Putamen (tissue), 1 donor: ENCODE data around the gene ANP32A.
A peak's percentile ranks its signal among the peaks of the same experiment; 100 is the strongest.
"Not testable (repeated sequence)": the region's sequence is repeated elsewhere in the genome, so short reads cannot be mapped to it uniquely, and the experiment has no call there.

ENCODE experiments used
- DNase-seq: peaks from one replicate; pipeline ENCODE4 v3.0.0-alpha.2; 2016; ENCODE audit warnings: low spot score

Gene ANP32A

DNA sequence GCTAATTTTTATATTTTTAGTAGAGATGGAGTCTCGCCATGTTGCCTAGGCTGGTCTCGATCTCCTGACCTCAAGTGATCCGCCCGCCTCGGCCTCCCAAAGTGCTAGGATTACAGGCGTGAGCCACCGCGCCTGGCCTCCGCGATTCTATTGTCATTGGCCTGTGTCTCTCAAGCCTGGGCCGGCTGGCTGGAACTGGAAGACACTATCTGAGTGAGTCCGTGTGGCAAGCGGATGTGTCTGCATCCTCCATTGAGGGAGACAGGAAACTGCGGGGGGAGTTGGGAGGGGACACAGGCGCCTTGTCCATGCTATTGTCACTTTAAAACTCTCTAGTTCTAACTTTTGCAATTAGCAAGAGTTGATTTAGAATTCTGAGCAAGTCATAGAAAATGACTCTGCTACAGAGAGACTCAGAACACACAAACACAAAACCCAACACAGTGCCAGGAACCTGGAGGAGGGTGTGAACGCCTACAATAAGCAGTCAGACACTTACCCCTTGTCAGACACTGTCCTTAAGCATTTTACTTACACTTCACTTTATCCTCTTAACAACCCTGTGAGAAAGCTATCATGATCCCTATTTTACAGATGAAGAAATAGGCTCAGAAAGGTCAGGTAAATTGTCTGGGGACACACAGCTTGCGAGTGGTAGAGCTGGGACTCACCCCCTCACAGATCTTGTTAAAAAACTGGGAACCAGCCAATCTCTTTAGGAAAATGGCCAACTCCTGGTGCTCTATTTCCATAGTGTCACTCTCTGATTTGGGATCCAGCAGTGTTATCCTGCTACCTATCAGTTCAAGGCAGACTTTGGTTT lies 38.7 kb downstream of the ANP32A start:
- no peak for DNase-seq

DNA sequence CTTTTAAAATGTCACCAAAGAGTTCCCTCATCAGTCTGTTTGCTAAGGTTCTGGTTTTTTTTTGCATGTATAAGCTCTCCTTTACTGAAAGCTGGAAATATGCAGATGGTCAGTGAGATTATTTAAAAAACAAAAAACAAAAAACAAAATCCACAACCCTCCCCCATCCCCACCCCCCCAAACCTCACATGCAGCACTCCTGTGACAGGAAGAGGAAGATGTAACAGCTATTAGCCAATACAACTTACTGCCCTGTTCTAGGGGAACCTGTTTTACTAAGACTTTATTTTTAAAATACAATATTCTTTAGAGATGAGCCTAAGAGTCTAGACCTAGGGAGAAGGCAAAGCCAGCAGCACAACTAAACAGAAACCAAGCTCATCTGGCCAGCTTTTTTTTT lies 39.5 kb downstream of the ANP32A start:
- no peak for DNase-seq

DNA sequence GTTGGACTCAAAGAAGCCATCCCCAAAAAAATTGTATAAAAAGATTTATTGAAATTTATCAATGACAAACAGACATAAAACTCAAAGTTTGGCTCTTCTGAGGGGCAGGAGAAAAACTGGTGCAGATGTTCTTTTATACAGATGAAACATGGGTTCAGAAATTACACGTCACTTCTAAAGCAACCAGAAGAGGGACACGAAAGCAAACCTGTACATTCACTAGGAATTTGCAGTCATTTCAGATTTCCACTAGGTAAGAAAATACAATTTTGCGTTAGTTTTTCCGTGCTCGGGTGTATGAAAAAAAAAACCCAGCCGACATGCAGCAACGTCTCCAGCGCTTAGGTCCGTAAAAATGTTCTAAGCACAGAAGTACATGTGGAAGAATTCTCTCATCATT lies 41.8 kb downstream of the ANP32A start:
- no peak for DNase-seq

DNA sequence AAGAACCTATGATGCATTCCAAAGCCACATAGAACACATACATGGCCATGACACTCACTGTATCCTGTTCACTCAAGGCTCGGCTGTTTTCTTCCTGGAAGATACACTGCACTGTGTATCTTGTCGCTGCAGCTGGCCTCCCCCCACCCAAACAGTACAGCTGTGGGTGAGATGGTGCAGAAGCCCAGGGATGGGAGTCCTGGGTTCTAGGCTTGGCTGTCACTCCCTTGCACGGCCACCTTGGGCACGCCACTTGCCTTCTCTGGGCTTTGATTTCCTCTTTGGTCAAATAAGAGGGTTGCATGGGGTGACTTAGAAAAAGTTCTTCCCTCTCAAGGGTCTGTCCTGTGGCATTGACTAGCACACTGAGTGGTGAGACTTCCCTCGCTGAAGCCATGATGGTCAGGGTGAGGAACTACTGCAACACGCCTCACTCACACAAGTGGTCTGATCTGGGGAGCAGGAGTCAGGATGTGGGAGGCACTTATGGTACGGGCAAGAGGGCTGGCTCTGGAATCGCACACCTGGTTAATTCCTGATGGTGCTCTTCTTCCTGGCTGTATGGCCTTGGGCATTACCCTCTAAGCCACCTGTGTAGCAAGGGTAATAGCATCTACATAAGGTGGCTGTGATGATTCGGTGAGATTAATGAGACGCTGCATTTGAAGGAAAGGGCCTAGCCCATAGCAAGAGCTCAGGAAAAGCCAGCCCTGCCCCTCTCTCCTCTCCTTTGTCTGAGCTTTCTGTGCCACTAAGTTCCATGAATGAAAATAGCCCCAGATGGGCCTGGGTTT lies 44.0 kb downstream of the ANP32A start:
- DNase-seq = no peak

DNA sequence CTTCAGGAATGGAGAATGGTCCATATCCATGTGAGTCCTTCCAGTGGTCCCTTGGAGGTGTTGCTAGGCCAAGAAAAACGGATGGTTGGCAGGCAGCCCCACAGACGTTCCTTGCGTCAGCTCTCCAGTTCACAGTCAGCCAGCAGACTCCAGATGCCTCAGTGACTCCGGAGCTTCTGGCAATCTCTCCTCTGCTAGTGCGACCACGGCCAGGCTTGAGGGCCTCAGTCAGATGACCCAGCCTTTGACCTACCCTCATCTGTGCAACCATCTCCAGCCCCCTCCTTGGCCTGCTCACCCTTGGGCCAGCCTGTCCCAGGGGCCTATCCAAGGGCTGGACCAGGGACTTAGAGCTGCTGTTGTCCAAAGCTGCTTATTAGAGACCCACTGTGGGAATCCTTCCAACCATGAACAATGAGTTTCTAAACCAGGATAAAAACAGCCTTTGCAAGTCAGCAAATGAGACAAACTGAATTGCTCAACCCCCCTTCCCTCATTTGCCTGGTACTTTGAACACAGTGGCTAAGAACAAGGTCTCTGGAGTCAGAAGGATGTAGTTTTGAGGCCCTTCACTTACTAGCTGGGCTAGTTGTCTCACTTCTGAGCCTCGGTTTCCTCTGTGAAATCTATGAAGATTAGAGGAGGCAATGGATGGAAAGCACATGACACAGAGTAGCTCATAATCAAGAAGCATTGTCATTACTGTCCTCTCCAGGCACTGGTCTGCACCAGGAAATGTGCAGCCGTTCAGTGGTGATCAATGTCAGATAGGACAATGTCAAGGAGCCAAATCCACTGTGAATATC lies 44.8 kb downstream of the ANP32A start:
- DNase-seq = peak; percentile 68

DNA sequence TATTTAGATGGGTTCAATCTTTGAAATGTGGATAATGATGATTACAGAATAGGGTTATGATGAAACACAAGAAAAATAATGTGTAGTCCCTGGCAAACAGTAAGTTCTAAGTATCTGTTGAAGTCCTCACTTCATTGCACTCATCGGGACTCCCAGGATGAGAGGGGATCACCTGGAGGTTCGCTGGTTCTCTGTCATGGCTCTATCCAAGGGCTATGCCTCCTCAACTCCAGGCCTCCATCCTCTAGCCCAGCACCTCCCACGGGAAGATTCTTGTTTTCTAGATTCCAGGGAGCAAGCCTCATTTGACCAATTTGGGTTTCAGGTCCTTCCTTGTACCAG lies 45.5 kb downstream of the ANP32A start:
- no peak for DNase-seq

DNA sequence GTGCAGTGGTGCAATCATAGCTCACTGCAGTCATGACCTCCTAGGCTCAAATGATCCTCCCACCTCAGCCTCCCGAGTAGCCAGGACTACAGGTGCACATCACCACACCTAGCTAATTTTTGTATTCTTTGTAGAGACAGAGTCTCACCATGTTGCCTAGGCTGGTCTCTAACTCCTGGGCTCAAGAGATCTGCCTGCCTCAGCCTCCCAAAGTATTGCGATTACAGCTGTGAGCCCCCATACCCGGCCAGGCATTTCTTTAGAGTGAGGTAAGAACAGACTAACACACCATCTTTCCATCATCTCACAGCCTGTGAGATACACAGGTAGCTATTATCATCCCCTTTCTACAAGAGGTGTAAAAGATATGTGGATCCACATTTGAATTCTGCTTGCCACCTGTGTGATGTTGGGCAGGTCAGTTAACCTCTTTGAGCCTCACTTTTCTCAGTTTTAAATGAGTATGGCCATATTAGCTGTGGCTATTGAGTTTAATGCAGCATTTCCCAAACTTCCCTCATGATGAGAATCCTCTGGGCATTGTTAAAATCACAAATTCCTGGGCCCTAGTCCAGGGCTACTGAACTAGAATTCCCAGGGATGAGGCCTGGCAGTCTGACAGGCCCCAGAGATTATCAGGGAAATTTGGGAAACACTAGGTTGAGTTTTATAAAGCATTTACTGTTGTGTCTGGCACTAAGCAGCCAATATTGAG lies 46.0 kb downstream of the ANP32A start:
- no peak for DNase-seq

DNA sequence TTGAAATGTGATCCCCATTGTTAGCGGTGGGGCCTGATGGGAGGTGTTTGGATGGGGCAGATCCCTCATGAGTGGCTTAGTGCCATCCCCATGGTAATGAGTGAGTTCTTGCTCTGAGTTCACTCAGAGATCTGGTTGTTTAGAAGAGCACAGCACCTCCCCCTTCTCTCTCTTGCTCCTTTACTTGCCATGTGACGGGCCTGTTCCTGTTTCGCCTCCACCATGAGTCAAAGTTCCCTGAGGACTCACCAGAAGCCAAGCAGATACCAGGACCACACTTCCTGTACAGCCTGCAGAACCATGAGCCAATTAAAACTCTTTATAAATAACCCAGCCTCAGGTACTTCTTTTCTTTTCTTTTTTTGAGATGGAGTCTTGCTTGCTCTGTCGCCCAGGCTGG lies 46.6 kb downstream of the ANP32A start:
- no peak for DNase-seq

DNA sequence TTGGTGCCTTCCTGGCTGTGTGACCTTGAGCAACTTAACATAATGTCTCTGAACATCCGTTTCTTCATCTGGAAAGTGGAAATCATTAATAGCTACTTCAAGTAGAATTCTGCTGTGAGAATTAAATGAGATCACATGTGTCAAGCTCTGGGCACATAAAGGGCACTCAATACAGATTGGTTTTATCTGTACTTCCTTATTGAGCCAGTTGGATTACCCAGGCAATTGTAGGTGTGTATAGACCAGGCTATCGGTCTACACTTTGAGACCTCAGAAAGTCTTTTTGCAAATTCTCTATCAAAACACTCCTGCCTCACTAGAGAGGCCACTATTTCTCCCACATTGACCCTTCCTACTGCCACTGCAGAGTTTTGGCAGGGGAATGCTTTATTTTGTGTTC lies 47.7 kb downstream of the ANP32A start:
- DNase-seq = no peak

DNA sequence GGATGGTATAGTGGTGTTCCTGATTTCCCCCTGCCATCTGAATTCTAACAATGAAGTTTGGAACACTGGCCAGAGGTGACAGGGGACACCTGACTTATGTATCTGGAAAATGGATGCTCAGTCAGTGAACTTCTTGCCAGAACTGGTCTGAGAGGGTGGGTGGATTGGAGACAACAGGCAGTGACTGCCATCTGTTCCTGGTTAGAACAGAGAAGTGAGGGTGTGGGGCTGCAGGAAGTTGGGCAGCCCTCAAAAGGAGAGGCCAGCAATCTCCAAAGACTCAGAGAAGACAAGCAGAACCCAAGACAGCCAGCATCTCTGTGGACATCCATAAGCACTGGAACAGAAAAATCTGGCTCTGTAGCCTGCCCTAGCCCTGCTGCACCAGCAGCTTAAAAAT lies 50.5 kb downstream of the ANP32A start:
- DNase-seq = no peak

DNA sequence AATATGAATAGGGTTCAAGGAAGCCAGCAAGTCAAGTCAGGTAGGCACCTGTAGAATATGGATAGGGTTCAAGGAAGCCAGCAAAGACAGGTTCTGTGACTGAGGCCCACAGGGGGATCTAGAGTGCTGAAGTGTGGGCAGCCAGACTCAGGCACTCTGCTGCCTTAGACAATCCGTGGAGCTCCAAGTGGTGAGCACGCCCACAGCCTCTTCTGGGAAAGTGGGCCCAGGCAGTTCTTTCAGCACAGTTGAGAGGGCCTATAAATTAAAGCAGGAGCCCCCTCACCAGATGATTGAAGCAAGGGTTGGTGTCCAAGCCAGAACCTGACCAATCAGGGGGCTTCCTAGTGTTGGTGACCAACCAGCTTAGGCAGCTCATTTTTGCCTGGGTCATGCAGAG lies 51.0 kb downstream of the ANP32A start:
- no peak for DNase-seq

DNA sequence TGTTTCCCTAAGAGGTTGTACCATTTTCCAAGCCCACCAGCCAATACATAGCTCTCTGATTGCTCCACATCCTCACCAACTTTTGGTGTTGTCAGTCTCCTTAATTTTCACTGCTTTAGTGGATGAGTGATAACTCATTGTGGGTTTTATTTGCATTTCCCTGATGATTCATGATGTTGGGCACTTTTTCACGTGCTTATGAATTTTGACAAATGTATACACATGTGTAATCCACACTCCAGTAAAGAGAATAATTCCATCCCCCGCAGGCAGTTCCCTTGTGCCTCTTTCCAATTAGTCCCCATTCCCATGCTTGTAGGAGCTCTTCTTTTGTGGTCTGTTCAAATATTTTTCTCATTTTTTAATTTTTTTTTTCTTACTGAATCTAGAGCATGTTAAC lies 52.4 kb downstream of the ANP32A start:
- DNase-seq = no peak

DNA sequence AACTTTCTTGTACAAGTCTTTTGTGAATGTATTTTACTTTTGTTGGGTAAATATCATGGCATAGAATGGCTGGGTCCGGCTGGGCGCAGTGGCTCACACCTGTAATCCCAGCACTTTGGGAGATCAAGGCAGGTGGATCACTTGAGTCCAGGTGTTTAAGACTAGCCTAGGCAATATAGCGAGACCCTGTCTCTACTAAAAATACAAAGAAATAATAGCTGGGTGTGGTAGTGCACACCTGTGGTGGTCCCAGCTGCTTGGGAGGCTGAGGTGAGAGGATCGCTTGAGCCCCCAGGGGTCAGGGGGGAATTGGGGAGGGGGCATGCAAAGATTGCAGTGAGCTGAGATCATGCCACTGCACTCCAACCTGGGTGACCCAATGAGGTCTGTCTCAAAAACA lies 52.9 kb downstream of the ANP32A start:
- DNase-seq = no peak

DNA sequence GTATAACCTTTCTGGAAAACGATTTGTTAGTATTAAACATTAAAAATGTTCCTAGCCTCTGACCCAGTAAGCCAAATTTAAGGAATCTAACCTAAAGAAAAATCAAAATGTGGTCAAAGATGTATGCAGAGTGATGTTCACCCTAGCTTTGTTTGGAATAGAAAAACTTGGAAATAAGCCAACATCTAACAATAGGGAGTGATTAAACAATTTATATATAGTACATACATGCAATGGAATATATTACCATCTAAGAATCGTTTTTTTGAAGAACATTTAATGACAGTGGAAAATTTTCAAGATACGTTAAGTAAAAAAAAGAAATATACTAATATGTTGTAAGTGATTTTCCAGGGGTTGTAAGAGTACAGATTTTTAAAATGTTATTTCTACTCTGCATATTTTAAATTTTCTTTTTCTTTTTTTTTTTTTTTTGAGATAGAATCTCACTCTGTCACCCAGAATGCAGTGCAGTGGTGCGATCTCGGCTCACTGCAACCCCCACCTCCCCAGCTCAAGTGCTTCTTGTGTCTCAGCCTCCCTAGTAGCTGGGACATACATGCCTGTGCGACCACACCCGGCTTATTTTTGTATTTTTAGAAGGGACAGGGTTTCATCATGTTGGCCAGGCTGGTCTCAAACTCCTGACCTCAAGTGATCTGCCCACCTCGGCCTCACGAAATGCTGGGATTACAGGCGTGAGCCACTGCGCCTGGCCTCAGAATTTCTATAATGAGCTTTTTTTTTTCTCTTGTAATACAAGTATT lies 54.9 kb downstream of the ANP32A start:
- no peak for DNase-seq

DNA sequence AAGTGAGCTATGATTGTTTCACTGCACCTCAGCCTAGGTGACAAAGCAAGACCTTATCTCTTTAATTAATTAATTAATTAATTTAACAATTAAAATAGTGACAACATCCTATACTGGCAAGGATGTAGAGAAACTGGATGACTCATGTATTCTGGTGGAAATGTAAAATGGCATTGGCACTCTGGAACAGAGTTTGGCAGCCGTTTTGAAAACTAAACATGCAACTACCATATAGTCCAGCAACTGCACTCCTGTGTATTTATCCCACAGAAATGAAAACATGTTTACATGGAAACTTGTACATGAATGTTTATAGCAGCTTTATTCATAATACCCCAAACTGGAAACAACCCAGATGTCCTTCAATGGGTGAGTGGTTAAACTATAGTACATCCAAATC lies 56.6 kb downstream of the ANP32A start:
- no peak for DNase-seq

DNA sequence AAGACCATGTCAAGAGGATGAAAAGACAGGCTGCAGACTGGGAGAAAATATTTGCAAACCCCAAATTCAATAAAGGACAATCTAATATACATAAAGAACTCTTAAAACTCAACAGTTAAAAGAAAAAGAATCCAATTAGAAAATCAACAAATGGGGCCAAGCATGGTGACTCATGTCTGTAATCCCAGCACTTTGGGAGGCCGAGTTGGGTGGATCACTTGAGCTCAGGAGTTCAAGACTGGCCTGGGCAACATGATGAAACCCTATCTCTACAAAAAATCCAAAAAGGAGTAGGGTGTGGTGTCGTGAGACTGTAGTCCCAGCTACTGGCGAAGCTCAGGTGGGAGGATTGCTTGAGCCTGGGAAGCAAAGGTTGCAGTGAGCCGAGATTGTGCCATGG lies 57.6 kb downstream of the ANP32A start:
- DNase-seq = no peak

DNA sequence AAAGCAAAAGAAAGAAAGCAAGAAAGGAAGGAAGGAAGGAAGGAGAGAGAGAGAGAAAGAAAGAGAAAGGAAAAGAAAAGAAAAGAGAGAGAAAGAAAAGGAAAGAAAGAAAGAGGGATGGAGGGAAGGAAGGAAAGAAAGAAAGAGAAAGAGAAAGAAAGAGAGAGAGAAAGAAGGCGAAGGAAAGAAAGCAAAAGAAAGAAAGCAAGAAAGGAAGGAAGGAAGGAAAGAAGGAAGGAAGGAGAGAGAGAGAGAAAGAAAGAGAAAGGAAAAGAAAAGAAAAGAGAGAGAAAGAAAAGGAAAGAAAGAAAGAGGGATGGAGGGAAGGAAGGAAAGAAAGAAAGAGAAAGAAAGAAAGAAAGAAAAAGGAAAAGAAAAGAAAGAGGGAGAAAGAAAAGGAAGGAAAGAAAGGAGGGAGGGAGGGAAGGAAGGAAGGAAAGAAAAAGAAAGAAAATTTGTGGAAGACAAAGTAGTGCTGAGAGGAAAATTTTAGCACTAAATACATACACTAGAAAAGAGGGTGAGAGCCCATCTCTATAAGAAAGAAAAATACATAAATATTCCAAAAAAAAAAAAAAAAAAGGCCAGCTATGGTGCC lies 60.6 kb downstream of the ANP32A start:
- DNase-seq = not testable (repeated sequence)

DNA sequence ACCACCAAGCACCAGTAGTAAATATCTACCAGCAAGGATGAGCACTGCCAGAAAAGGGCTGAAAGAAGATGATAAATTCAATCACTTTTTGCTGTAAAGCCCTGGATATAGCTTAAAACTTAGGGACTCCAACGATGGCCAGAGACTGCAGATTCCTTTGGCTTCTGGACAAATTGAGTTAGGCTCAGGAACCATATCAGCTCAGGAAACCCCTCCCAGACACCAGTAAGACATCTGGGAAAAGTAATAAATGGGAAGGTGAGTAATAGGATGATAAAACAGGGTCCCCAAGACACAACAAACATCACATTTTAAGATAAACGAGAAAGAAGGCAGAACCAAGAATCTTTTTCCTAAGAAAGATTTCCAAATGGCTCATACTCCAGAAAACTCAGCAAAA lies 65.0 kb downstream of the ANP32A start:
- DNase-seq = no peak

DNA sequence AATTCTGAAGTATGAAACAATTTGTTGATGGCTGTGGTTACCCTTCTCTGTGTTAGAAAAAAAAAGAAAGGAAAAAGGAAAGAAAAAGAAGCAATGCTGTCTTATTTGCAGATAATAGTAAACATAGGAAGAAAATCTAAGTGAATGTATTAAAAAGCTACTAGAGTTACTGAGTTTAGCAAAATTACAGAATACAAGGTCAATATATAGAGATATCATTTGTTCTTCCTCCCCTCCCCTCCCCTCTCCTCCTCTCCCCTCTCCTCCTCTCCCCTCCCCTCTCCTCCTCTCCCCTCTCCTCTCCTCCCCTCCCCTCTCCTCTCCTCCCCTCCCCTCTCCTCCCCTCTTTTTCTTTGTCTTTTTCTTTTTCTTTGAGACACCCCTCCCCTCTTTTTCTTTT lies 69.1 kb downstream of the ANP32A start:
- DNase-seq = no peak

DNA sequence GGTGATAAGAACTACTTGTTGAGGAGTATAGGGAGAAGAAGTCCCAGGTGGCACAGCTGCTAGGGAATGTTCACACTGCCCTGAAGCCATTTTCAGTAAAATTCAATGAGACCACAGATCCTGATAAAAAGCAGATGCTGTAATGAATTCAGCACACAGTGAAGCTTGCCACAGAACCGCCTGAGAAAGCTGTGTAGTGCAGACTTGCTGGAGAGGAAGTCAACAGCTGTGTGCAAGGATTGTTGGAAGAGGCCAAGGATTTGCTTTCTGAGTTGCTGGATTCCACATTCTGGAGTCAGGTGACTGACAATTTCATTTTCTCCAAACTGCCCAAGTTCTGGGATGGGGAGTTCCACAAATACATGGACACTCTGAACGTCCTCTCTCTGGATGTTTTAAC lies 70.9 kb downstream of the ANP32A start:
- DNase-seq = no peak

DNA sequence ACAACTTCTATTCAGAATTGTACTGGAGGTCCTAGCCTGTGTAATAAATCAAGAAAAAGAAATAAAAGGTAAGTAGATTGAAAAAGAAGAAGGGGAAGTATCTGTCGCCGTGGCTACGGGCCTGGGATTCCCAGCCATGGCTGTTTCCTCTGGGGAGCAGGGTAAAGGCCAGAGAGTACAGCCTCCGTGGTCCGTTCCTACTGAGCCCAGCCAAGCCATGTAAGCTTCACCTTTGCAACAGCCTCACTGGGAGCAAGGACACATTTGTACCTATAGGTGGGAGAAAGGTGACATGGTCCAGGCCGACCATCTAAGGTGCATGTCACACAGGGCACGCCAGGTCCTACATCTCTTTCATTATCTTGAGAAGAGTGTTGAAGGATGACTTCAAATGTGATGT lies 71.3 kb downstream of the ANP32A start:
- DNase-seq = no peak
